Tibial artery (tissue), 4 donors: Measurements from ENCODE around the gene OR4K5.

Experiments used
- DNase-seq, 2 donors: peaks; one replicate each; pipeline ENCODE4 v3.0.0-alpha.2; 2019
- H3K27ac ChIP-seq, 2 donors: fragments of 200-600 bp; sonication (generic) in 1 of 2; 1 replicate in 1 of 2; 2 replicates in 1 of 2; pipeline ENCODE4 v1.5.1; 2018 to 2019; ENCODE audit warnings: mild to moderate bottlenecking in 1 of 2
- H3K27me3 ChIP-seq, 2 donors: fragments of 200-600 bp; sonication (generic) in 1 of 2; one replicate each; pipeline versions ENCODE4 v1.5.1 to v1.6.0; 2016 to 2019
- H3K36me3 ChIP-seq, 3 donors: fragments of 200-600 bp; sonication (generic) in 2 of 3; one replicate each; pipeline ENCODE4 v1.5.1; 2016 to 2019; ENCODE audit warnings: mild to moderate bottlenecking in 2 of 3
- H3K4me1 ChIP-seq, 4 donors: fragments of 200-600 bp; sonication (generic) in 2 of 4; 1 replicate in 3 of 4; 2 replicates in 1 of 4; pipeline ENCODE4 v1.5.1; 2016 to 2019
- H3K4me3 ChIP-seq, 2 donors: fragments of 200-600 bp; sonication (generic) in 1 of 2; 1 replicate in 1 of 2; 2 replicates in 1 of 2; pipeline ENCODE4 v1.5.1; 2018 to 2019; ENCODE audit warnings: mild to moderate bottlenecking in 2 of 2
- H3K9me3 ChIP-seq, 3 donors: fragments of 200-600 bp; sonication (generic) in 1 of 3; one replicate each; pipeline ENCODE4 v1.5.1; 2016 to 2019
- intact Hi-C: fragments of 100-400 bp; cut with DNase I; formaldehyde crosslinking; loops from one replicate; pipeline ENCODE4 v1.15.0; 2023; ENCODE audit warnings: low total_unique reads
- TF ChIP-seq, protein P1 (sequence below), 2 experiments: fragments of 200-600 bp in 1 of 2; fragments of 450-650 bp in 1 of 2; IDR thresholded peaks; one replicate each; pipeline ENCODE4 v1.5.1; 2017 to 2019; ENCODE audit warnings: antibody characterized with exemption in 2 of 2, mild to moderate bottlenecking in 1 of 2, moderate library complexity in 1 of 2

Gene OR4K5, protein sequence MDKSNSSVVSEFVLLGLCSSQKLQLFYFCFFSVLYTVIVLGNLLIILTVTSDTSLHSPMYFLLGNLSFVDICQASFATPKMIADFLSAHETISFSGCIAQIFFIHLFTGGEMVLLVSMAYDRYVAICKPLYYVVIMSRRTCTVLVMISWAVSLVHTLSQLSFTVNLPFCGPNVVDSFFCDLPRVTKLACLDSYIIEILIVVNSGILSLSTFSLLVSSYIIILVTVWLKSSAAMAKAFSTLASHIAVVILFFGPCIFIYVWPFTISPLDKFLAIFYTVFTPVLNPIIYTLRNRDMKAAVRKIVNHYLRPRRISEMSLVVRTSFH

DNA sequence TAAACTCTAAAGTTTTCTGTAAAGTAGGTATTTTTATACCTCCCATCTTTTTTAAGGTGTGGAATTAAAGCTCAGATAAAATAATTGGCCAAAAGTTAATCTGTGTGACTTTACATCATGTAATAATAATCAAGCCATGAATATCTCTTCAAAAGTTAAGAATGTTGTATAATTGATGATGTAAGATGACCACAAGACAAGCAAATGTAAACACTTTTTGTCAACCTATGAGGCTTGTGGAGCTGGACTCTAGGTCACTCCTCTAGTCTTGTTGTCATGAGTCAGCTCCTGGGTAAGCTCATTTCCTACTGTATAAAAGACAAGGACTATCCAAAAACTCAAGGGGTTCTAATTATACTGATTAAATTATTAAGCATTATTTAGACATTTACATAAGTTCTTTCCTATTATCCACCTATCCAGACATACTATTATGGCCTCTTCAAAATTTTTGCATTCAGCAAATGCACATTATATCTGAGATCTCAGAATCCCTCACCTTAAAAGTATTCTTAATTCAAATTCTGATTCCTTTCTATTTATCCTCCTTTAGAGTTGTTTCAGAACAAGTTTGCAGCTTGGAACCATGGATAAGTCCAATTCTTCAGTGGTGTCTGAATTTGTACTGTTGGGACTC lies at the start of gene OR4K5:
Gene OR4K5, plus strand, starts transcription at position 587 of the 637 bp plus-strand sequence. Its CDS starts 0 bp downstream, at position 587.
- Histone ChIP-seq H3K9me3 (no peaks in the 10 kb centered on the region), H3K4me1 (no peaks in the 10 kb centered on the region), H3K4me3 (no peak within 1 kb of the TSS), H3K27ac (no peak within 1 kb of the TSS), H3K36me3 (no peaks in the 10 kb centered on the region), H3K27me3 (no peaks in the 10 kb centered on the region)
- TF ChIP-seq, protein P1, sequence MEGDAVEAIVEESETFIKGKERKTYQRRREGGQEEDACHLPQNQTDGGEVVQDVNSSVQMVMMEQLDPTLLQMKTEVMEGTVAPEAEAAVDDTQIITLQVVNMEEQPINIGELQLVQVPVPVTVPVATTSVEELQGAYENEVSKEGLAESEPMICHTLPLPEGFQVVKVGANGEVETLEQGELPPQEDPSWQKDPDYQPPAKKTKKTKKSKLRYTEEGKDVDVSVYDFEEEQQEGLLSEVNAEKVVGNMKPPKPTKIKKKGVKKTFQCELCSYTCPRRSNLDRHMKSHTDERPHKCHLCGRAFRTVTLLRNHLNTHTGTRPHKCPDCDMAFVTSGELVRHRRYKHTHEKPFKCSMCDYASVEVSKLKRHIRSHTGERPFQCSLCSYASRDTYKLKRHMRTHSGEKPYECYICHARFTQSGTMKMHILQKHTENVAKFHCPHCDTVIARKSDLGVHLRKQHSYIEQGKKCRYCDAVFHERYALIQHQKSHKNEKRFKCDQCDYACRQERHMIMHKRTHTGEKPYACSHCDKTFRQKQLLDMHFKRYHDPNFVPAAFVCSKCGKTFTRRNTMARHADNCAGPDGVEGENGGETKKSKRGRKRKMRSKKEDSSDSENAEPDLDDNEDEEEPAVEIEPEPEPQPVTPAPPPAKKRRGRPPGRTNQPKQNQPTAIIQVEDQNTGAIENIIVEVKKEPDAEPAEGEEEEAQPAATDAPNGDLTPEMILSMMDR (IDR thresholded peaks at IDR 0.05) = no peak
- no peak for DNase-seq
- intact Hi-C loops = no loop called here

DNA sequence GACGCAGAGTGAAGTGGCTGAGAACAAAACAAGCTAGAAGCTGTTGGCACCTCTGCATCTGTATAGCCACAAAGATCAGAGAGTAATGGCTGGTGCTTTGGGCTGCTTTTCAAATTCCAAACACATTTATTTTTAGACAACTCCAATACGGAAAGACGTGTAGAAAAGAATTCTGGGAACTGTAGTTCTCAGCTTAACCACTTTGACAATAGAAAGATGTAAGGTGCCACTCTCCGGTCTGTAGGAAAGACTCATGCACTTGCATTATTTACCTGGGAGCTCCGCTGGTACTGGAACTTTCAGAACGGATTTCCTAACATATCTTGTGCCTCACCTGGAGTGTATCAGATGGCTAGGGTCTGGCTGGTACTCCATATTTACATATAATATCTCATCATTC lies 47.2 kb upstream of the OR4K5 start:
- intact Hi-C loops = no loop called here

DNA sequence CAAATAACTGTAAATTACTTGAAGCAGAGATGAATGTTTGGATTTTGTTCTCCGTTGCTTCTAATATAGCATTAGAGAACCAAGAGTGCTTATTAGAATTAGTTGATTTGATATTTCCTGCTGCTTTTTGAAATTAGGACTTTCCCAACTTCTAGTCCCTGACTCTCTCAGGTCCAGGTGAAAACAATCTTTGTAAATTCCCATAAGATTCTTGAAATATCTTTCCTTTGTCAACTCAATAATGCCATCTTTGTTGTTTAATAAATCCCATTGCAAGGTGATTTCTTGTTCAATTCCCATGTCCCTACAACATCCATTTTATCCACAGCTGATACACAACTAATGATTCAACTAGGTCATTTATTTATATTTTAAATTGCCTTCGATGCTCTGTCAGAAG lies 45.6 kb upstream of the OR4K5 start, which contains the start of gene OR4K2:
Gene OR4K2, plus strand, starts transcription at position 301 of the 400 bp plus-strand sequence. CDS start 1,126 bp downstream, outside the sequence.
- no peaks in the 10 kb centered on the region for H3K27me3 ChIP-seq
- no peak for DNase-seq
- TF ChIP-seq, protein P1 (IDR thresholded peaks at IDR 0.05) = no peak
- no peak within 1 kb of the TSS for H3K27ac ChIP-seq
- peaks cover 0 to 3% (median 0%) of the 10 kb centered on the region in 4 donors for H3K4me1 ChIP-seq
- intact Hi-C loops = no loop called here
- no peaks in the 10 kb centered on the region for H3K9me3 ChIP-seq
- no peaks in the 10 kb centered on the region for H3K36me3 ChIP-seq
- H3K4me3 ChIP-seq = no peak within 1 kb of the TSS

More for the DNA sequence above, 47.2 kb upstream of the OR4K5 start:
- DNase-seq = no peak
- no peak overlapping the region for H3K4me3 ChIP-seq
- no peak overlapping the region for H3K27ac ChIP-seq
- TF ChIP-seq, protein P1 (IDR thresholded peaks at IDR 0.05) = no peak
- H3K27me3 ChIP-seq = no peaks in the 10 kb centered on the region
- no peaks in the 10 kb centered on the region for H3K36me3 ChIP-seq
- peaks cover 0 to 3% (median 0%) of the 10 kb centered on the region in 4 donors for H3K4me1 ChIP-seq
- H3K9me3 ChIP-seq = no peaks in the 10 kb centered on the region

DNA sequence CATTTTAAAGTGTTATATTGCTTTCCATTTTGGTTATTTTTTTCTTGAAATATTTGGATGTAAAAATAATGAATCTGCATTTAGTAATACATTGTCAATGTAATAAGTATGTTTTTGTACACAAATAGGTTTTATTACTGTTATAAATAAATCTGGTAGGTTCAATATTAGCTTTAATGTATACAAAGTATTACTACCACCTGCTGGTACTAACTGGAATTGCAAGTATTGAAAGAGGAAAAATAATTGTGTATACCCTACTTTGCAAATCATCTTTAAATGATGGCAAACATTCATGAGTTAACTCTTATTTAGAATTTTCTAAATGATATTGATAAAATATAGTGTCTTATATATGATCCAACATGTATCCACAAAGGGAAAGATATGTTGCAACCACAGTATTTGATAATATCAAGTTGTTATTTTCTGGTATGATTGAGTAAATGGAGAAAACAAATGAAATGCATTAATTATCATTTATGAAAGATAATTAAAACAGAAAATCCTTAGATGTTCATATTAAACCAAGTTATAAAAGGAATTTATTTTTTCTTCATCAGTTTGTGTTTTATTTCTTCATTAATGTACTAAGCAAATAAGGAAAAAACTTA lies 42.3 kb upstream of the OR4K5 start:
- DNase-seq = no peak
- Histone ChIP-seq H3K4me1 (peaks cover 0 to under 1% (median 0%) of the 10 kb centered on the region in 4 donors), H3K4me3 (no peak overlapping the region), H3K36me3 (no peaks in the 10 kb centered on the region), H3K27ac (no peak overlapping the region), H3K27me3 (no peaks in the 10 kb centered on the region), H3K9me3 (no peaks in the 10 kb centered on the region)
- TF ChIP-seq, protein P1 (IDR thresholded peaks at IDR 0.05) = peak in 1 of 2 experiments; percentile 38
- intact Hi-C loops = no loop called here

DNA sequence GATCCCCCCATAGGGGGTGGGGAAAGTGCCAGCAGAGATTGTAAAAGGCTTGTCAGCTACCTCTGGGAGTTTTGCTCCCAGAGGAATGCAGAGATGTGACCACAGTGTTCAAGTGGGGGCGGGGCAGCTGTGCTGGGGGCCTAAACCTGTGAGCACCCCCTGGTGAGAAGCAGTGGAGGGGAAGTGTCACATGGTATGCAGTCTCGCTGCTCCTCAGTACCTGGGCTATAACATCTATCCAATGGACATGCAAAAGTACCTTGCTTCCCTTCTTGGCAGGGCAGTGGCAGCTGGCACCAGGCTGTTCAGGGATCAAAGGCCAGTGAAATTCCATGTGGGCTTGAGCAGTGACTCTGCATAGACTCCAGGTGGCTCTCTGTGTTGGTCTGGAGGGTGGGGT lies 25.1 kb upstream of the OR4K5 start:
- TF ChIP-seq, protein P1 (IDR thresholded peaks at IDR 0.05) = no peak
- intact Hi-C loops = no loop called here
- H3K27ac ChIP-seq = no peak overlapping the region
- H3K9me3 ChIP-seq = peaks cover 11 to 57% (median 16%) of the 10 kb centered on the region in 3 donors
- DNase-seq = no peak
- no peaks in the 10 kb centered on the region for H3K4me1 ChIP-seq
- H3K36me3 ChIP-seq = no peaks in the 10 kb centered on the region
- no peak overlapping the region for H3K4me3 ChIP-seq
- no peaks in the 10 kb centered on the region for H3K27me3 ChIP-seq
